Brain microvascular endothelial cell (primary cell): Measurements from ENCODE around the gene BCL2A1.
"Not testable (repeated sequence)": the region's sequence is repeated elsewhere in the genome, so short reads cannot be mapped to it uniquely, and the experiment has no call there.

ENCODE experiments used
- DNase-seq: peaks from one replicate; pipeline ENCODE4 v3.0.0-alpha.2; 2020
- H3K27ac ChIP-seq: fragments of 250-450 bp; sonication (Bioruptor Pico); 2 replicates; pipeline ENCODE4 v1.5.1; 2020; ENCODE audit warnings: mild to moderate bottlenecking, moderate library complexity
- H3K27me3 ChIP-seq: fragments of 250-450 bp; sonication (Bioruptor Pico); replicated peaks from 2 replicates; pipeline ENCODE4 v1.5.1; 2020; ENCODE audit warnings: mild to moderate bottlenecking
- H3K36me3 ChIP-seq: fragments of 250-450 bp; sonication (Bioruptor Pico); replicated peaks from 2 replicates; pipeline ENCODE4 v1.5.1; 2020; ENCODE audit warnings: mild to moderate bottlenecking
- H3K4me3 ChIP-seq: 2 replicates; pipeline ENCODE4 v1.5.1; 2011; ENCODE audit warnings: low read depth, mild to moderate bottlenecking, control low read depth, low read length, moderate library complexity
- in situ Hi-C: cut with HindIII; loops from 2 replicates; pipeline ENCODE4 v1.10.0; 2017; ENCODE audit warnings: low sequenced_read_pairs, low pct_ligation_motif_present
- TF ChIP-seq, protein P1 (sequence below): IDR thresholded peaks from 2 replicates; pipeline ENCODE4 v1.5.1; 2011; ENCODE audit warnings: low read depth, mild to moderate bottlenecking, moderate library complexity, low read length, control low read depth, inconsistent platforms; ENCODE audit errors: missing control alignments

BCL2A1 gene

GRCh38 chr15:80012060-80012726, 41.2 kb upstream of the BCL2A1 start:
- no peak overlapping the region for H3K27ac ChIP-seq
- no peaks in the 10 kb centered on the region for H3K36me3 ChIP-seq
- H3K27me3 ChIP-seq: no peaks in the 10 kb centered on the region
- in situ Hi-C loops: no loop called here
- no peak overlapping the region for H3K4me3 ChIP-seq
- no peak for DNase-seq
- TF ChIP-seq, protein P1, sequence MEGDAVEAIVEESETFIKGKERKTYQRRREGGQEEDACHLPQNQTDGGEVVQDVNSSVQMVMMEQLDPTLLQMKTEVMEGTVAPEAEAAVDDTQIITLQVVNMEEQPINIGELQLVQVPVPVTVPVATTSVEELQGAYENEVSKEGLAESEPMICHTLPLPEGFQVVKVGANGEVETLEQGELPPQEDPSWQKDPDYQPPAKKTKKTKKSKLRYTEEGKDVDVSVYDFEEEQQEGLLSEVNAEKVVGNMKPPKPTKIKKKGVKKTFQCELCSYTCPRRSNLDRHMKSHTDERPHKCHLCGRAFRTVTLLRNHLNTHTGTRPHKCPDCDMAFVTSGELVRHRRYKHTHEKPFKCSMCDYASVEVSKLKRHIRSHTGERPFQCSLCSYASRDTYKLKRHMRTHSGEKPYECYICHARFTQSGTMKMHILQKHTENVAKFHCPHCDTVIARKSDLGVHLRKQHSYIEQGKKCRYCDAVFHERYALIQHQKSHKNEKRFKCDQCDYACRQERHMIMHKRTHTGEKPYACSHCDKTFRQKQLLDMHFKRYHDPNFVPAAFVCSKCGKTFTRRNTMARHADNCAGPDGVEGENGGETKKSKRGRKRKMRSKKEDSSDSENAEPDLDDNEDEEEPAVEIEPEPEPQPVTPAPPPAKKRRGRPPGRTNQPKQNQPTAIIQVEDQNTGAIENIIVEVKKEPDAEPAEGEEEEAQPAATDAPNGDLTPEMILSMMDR: no peak

- no peak overlapping the region for H3K27ac ChIP-seq
- H3K4me3 ChIP-seq: no peak overlapping the region
- TF ChIP-seq, protein P1: no peak
Measured at GRCh38 chr15:80011596-80011995, 40.6 kb upstream of the BCL2A1 start.

GRCh38 chr15:80011041-80011523, 40.1 kb upstream of the BCL2A1 start:
- H3K36me3 ChIP-seq, H3K27ac ChIP-seq, H3K4me3 ChIP-seq, in situ Hi-C loops, H3K27me3 ChIP-seq, DNase-seq: not testable (repeated sequence)

More at GRCh38 chr15:80011596-80011995, 40.6 kb upstream of the BCL2A1 start:
- Histone ChIP-seq H3K27me3 (no peaks in the 10 kb centered on the region), H3K36me3 (no peaks in the 10 kb centered on the region)
- in situ Hi-C loops: no loop called here
- no peak for DNase-seq

DNA sequence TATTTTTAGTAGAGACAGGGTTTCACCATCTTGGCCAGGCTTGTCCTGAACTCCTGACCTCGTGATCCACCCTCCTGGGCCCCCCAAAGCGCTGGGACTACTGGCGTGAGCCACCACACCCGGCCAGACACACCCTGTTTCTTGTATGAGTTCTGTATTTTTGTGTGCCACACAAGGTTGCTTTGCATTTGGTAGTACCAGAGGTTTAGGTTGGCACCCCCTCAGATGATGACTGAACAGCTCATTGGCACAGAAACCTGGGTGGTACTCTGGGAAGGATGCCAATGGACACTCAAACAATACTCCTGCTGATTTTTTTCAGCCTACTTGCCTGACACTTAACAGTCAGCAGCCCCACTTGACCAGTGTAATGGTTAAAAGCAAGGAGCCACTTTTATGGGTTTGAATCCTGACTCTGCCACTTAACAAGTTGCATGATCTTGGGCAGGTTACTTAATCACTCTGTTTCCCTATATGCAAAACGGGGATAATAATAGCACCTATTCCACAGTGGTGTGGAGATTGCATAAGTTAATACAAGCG, 39.2 kb upstream of the BCL2A1 start:
- no peak for DNase-seq
- H3K27ac ChIP-seq: no peak overlapping the region
- H3K4me3 ChIP-seq: no peak overlapping the region
- H3K27me3 ChIP-seq: no peaks in the 10 kb centered on the region
- H3K36me3 ChIP-seq: no peaks in the 10 kb centered on the region
- TF ChIP-seq, protein P1: no peak
- in situ Hi-C loops: no loop called here

GRCh38 chr15:80007532-80007931, 36.5 kb upstream of the BCL2A1 start:
- Histone ChIP-seq H3K4me3 (no peak overlapping the region), H3K27ac (no peak overlapping the region), H3K27me3 (no peaks in the 10 kb centered on the region), H3K36me3 (no peaks in the 10 kb centered on the region)
- DNase-seq: no peak
- TF ChIP-seq, protein P1: no peak
- in situ Hi-C loops: no loop called here

DNA sequence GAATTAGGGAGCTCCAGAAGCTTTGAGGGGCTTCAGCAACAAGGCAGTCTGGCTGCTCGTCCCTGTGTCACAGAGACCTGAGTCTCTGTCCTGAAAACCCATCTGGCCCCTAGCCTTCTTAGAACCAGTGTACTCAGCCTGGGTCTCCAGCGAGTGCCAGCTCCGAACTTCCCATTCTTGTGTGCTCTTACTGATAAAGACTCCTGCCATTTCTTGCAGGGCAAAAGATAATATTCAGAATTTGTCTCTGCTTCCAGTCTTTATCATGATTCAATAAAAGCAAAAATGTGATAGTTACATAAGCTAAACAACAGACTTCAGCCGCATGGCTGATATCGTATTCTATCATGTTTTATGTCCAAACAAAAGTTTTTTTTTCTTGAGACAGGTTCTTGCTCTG, 36.0 kb upstream of the BCL2A1 start:
- Histone ChIP-seq H3K4me3 (no peak overlapping the region), H3K27me3 (no peaks in the 10 kb centered on the region), H3K36me3 (no peaks in the 10 kb centered on the region), H3K27ac (no peak overlapping the region)
- TF ChIP-seq, protein P1: no peak
- DNase-seq: no peak
- in situ Hi-C loops: no loop called here
